HG02970 (cell line): ENCODE measurements around the gene ARHGEF17.

Experiments used
- ATAC-seq: cut with Tn5 transposase; IDR thresholded peaks from one replicate; pipeline ENCODE4 v1.9.1; 2021; ENCODE audit warnings: mild to moderate bottlenecking, moderate library complexity, moderate number of reproducible peaks; ENCODE audit not compliant: unreplicated experiment, low FRiP score

Gene ARHGEF17

DNA sequence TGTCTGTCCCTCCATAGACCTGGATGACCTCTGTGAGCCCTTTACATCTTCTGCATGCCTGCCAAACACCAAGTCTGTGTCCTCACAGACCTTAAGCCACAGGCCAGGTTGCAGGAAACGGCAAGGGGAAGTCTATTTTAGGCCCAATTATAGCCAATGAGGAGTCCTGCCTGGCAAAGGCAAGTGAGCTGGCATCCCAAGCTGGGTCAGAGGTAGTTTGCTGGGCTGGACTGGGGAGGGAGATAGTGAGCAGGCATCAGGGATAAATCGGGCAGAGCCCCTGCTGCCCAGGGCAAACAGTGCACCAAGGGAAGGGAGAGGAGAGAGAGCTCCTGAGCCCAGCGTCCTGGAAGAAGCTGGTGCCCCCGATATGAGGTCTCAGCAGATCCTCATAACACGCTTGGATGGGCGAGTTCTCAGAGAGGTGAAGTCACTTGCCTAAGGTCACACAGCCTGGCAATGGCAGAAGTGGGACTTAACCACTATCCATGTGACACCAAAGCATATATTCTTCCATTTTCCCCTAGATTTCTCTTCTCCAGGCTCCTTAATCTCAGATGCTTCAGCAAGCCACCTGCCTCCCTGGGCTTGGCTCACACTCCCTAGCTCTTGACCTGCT lies 64.4 kb downstream of the ARHGEF17 start:
- ATAC-seq: no peak

DNA sequence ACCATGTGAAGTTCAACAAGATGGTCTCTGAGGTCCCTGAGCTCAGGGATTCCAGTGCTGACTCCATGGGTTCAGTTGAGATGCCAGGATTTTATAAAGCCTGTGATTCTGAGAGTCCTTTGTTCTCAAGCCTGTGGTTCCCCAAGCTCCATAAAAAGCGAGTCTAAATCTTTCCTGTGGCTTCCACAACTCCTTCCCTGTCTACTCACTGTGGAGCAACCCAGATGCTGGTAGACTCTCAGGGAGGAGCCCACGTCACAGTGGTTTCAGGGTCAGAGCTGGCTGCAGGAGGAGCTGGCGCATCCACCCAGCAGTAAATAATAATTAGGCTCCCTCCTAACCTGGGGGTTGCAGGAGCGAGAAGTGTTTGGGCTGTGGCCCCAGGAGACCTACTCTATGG lies 66.1 kb downstream of the ARHGEF17 start:
- no peak for ATAC-seq

DNA sequence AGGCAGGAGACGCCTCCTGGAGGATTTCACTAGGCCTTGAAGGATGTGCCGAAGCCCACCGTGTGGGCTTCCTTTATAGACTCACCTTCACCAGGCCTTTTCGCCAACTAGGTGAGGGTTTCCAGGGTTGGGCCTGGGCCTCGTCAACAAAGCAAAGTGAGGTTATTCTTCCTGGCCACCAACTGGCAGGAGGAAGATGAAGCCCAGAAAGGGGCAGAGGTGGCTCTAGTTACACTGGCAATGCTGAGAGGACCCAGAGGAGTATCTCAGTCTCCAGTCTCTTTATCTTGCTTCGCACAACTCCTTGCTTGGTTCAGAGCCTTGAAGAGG lies 67.7 kb downstream of the ARHGEF17 start:
- ATAC-seq: no peak

DNA sequence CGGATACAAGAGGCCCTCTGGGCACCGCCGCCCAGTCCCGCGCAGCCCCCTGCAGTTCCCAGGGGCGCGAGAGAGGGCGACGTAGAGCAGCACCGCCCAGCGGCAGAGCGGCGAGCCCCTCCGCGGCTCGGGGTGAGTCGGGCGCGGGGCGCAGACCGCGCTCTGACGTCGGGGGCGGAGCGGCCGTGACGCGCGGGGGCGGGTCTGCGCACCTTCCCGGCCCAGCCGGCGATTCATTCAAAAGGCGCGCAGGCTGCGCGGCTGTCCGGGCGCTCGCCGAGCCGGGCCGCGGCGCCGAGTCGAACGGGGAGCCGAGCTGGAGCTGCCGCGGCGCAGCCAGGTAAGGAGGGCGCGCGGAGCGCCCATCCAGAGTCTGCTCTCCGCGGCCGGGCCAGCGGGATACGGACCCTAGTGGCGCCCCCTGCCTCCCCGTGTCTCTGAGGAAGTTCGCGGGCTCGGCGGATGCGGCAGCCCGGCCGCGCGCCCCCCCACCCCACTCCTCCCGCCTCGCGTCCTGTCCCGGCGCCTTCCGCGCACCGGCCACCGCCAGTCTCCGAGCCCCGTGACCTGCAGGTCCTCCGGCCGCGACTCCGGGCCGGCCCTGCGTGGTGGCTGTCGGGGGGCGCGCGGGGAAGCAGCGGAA lies 68.2 kb downstream of the ARHGEF17 start, which contains the start of gene RELT:
Gene RELT, plus strand, starts transcription at position 240 of the 643 bp plus-strand sequence. CDS start 12,738 bp downstream, outside the sequence.
- ATAC-seq: peak; percentile 76

DNA sequence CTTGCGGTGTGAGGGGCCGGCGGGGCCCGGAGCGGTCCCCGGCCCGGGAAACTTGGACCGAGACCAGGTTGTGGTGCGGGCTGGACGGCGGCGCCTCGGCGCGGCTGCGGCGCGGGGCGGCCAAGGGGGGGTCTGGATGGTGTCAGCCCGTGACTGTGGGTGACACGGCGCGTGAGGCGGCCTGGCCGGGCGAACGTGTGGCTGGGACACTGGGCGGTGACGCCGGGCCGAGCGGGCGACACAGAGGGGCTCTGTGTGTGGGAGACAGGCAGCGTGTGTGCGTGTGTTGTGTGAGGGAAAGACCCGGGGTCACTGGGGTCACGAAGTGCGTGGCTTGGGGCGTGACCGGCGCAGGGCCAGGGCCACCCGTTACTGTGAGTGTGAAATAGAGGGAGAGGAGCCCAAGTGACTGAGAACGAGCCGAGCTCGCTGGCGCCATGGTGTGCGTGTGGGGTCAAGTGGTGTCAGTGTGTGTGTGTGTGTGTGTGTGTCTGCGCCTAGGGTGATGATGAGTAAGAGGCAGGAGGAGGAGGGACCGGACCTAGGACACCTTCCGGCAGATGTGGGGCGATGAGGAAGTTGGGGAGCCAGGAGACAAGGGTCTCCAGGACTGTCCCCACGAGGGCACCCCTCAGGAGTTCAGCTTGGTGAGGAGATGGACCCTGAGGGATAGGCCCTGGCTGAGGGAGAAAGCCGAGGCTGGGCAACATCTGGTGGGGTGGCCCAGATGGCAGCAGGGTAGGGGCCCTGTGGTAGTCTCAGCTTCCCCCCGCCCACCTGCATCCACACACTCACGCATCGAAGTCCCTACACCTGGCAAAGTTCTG lies 68.9 kb downstream of the ARHGEF17 start:
- ATAC-seq: peak; percentile 10

DNA sequence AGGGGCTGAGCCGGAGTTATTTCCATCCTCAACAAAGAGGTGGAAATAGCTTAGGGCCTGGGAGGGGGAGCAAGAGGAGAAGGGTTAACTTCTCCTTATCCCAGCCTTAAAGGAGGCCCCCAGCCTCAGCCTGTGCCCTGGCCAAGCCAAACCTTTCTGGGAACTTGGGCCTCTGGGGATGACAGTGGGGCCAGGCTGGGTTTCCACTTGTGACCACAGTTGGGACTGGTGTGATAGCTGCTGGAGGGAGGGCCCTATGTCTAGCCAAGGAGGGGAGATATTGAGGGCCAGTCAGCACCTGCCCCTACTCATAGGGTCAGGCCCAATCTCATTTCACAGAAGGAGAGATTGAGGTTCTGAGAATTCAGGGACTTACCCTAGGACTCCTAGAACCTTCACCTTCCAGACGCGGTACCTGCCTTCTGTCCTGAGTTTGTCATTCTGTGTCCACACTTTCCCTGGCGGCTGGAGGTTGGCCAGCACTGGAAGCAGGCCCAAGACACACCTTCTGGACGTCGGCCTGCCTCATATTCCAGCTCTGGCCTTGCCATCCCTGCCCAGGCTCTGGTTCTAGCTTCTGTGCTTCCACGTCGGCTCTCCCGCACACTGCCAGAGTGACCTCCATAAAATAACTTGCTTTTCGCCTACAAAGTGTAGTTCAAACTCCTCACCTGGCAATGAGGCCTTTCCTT lies 71.3 kb downstream of the ARHGEF17 start:
- ATAC-seq: no peak

DNA sequence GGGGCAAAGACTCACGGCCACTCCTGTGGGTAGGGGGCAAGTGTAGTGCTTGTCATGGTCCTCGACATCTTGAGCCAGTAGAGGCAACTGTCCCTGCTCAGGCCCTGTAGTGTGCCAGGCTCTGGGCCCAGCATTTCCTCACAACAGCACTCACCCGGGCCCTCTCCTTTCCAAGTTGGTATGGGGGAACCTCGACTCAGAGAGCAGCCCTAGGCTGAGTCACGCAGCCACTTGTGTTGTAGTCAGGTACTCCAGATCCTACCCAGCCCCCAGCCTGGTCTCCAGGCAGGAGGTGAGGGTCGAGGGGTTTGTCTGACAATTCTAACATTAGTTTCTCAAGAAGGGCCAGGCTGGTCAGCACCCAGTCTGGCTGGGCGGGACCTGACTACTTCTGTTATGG lies 72.3 kb downstream of the ARHGEF17 start:
- no peak for ATAC-seq

DNA sequence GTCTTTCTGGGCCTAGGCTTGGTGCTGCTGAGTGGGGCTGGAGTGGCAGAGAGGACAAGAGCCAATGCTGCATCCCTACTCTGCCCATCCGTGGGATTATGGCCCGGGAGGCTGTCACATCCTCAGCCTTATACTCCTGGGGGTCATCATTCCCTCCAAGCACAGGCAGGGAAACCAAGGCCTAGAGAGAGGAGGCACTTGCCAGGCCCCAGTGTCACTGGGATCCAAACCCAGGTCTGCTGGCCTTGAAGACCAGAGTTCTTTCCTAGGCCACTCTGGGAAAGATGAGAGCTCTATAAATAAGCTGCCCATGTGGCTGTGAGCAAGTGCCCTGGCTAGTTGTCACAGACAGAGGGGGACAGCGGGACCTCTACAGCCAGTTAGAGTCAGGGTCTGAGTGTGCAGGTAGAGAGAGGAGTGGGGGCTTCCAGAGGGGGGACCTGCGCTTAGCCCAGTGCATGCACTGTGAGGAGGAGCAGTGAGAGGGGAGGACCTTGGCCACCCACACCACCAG lies 72.9 kb downstream of the ARHGEF17 start:
- ATAC-seq: no peak

DNA sequence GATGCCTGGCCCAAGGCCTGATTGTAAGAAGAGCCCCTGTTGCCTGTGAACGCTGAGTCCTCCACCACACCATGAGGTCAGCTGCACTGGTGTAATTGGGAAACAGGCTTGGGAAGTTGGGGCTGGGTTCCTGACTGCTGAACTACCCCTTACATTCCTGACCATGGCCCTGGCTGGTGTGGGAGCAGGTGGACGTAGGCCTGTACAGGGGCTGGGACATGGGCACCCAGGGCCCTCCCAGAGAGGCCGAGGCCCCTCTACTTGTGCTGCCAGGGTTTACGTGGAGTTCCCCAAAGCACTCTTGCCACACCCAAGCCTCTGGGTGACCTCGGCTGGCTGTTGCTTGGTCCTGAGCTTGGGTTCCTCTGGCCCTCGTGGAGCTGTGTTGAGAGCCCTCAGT lies 73.5 kb downstream of the ARHGEF17 start:
- ATAC-seq: no peak

DNA sequence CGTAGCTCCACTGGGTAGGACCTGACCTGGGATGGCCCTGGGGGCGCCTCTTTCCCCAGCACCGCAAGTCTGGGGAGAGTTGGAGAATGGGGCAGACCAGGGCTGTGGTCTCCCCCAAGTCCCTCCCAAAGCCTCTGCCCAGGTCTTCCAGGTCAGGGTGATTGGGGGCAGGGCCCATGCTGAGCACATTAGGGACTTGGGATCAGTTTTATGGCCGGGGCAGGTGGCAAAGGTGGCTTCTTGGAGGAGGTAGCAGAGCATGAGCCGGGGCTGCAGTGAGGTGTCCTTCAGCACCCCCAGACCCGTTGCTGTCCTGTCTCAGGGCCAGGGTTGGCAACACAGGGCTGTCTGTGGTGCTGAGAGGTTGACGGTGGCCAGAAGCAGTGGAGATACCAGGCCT lies 74.1 kb downstream of the ARHGEF17 start:
- ATAC-seq: no peak

DNA sequence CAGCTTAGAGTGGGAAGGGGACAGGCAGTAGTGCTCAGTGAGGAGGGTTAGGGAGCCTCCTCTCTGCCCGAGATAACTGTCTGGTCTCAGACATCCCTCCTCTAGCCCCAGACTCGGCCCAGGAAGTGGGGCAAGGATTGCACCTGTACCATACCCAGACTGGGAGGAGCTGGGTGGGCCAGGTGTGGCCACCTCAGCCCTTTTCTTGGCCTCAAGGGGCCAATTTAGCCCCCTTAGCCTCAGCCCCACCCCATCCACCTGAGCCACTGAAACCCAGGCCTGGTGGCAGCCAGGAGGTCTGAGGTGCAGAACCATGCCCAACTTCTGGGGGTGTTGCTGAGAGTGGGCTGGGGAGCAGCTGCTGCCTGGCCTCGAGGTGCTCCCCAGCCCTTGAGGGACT lies 74.7 kb downstream of the ARHGEF17 start:
- no peak for ATAC-seq

DNA sequence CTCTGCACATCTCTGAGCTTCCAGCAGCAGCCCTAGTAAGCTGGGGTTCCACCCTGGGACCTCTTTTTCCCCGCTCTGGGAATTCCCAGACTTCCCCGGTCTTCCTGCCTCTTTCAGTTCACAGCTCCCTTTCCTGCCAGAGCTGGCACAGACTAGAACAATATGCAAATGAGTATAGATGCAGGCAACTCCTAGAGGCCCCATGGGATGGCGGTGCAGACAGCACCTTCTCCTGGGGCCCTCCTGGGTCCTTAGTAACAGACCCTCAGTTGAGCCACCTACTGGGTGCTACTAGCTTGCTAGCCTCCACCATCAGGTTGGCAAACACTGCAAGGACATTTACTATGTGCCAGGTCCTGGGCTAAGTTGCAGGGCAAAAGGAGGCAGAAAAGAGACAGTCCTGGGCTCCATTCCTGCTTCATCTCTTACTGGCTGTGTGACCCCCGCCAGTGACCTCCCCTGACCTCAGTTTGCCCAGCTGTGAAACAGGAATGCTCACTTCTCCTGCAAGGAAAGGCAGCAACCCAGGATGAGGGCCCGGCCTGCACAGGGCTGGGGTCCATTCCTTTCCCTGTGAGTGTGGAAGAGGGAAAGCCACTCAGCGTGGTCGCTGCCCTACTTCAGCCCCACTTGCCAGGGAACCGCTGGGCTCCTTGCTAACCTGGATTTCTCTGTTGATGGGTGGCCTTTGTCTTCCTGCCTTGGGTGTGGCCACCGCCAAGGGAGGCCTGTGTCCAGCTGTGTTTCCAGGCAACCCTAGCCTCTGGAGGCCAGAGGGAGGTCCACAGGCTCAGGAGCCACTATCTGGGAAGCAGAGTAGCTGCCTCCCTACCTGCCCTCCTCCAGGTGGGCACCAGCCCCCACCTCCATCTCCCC lies 75.4 kb downstream of the ARHGEF17 start:
- ATAC-seq: no peak

DNA sequence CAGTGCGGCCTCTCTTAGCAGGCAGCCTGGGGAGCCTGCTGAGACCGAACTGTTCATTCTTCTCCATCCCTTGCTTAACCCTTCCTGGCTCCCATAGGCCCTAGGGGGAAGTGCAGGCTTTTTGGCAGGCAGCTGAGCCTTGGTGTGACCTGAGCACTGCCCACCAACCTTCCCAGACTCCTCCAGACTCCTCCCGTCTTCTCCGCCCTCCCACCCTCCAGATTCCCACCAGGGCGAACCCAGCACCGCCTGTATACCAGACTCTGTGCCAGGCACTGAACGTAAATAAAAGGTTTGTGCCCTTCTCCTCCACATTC lies 76.0 kb downstream of the ARHGEF17 start:
- no peak for ATAC-seq

DNA sequence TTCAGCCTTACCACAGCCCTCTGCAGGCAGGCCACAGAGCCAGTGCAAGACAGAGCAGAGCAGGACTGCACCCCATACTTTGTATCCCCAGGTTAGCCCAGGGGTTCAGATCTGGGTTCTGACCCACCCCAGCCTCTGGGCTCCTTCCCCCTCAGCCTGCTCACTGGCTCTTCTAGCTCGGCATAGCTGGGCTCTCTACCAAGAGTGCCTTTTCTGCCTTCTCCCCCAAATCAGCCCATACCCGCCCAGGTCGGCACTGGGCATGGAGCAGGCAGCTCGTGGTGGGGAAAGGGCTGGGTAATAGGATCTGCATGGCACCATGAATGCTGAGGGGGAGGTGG lies 76.4 kb downstream of the ARHGEF17 start:
- ATAC-seq: no peak

DNA sequence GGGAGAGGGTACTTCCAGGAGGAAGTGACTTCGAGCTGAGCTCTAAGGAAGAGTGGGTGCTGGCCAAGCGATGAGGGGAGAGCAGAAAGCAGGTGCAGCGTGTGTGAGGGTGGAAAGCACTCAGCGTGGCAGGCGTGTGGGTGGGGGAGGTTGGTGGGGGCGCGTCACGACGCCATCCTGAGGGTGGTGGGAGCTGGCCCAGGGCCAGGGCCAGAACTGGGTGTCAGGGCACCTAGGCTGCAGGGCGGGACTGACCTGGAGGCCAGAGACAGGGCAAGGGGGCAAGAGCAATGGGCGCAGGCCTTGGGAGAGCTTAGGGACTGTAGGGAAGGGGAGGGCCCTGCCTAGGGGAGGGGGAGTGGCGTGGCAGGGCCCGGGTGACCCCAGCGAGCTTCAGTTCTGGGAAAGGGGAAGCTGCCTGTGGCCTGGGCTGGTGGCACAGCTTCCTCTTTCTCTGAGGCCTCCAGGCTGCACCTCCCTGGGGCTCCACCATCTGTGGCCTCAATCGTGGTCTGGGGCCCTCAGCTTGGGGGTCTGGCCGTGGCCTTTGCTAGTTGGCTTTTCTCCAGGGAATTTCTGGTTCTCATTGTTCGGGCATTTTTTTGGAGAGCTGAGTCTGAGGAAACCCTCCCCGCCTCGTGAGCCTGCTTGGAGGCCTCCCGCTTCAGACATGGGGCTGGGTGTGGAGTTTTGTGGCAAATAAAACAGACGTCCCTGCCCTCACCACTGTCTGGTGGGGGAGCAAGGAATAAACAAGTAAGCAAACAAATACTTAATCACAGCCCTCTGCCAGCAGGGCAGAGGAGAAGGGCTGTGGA lies 77.0 kb downstream of the ARHGEF17 start:
- ATAC-seq: no peak

DNA sequence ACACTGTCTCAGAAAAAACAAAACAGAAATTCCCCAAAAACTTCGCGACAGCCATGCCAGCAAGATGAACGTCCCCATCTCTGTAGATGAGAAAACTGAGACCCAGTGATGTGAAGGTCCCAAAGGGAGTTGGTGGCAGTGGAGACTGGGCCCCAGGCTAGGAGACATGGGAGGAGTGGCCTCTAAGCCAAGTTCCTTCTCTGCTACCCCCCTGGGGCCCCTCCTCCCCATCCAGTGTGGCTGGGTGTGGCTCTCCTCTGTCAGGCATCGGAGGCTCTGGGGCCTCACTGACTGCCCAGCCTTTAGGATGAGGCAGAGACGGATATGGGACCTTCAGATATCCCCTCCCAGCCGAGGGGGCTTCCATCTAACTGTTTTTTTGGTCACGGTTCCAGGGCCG lies 77.9 kb downstream of the ARHGEF17 start:
- no peak for ATAC-seq

DNA sequence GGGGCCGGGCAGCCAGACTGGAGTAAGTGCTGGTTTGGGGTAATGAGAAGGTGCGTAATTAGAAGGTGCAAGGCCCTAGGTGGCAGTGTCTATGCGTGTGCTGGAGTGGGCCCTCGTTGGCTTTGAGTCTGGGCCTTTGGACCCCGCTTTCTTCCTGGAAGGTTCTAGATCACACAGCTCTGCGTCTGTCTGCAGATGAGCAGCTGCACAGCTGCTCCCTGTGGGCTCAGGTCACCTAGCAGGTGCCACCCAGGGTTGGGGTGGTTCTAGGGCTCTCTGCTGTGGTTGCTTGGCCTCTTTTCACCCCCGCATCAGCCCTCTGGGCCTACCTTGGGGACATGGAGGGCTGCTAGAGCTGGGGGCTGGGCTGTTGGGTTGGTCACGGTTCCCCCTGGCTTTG lies 78.5 kb downstream of the ARHGEF17 start:
- no peak for ATAC-seq

DNA sequence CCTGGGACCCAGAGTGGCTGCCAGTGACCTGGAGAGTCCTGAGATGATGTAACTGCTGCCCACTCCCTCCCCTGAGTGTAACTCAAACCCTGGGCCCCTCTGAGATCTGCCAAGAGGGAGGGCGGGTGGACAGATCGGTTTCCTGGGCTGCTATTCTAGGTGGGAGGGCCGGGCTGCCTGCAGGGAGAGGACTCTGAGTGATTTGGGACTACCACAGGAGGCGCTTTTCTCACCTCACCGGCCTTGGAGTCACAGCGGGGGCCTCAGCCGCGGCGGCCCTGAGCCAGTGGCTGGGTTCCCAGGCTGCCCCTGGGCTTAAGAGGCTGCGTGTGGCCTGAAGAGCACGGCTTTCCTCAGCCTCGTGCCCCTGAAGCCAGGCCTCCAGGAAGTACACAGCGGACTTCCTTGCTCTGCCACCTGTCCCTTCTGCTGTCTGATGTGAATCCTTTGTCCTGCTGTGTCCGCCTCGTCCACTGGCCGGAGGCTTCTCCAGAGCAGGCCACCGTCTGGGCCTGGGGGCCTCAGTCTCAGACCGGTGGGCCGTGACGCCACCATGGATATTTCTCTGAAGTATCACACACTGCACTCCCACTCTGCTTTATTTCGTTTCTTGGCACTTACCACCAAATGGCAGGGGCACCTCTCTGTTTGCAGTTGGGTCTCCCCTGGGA lies 79.7 kb downstream of the ARHGEF17 start:
- ATAC-seq: no peak
